ENCODE results near the gene IGLL1.
"Not testable (repeated sequence)": the region's sequence is repeated elsewhere in the genome, so short reads cannot be mapped to it uniquely, and the experiment has no call there.

Gene IGLL1

GRCh38 chr22:23579870-23580575 is at the start of gene IGLL1:
Gene IGLL1, minus strand, starts transcription at chr22:23580290. Its CDS starts 100 bp downstream, at chr22:23580190.
- DNase-seq, result no peak

DNA sequence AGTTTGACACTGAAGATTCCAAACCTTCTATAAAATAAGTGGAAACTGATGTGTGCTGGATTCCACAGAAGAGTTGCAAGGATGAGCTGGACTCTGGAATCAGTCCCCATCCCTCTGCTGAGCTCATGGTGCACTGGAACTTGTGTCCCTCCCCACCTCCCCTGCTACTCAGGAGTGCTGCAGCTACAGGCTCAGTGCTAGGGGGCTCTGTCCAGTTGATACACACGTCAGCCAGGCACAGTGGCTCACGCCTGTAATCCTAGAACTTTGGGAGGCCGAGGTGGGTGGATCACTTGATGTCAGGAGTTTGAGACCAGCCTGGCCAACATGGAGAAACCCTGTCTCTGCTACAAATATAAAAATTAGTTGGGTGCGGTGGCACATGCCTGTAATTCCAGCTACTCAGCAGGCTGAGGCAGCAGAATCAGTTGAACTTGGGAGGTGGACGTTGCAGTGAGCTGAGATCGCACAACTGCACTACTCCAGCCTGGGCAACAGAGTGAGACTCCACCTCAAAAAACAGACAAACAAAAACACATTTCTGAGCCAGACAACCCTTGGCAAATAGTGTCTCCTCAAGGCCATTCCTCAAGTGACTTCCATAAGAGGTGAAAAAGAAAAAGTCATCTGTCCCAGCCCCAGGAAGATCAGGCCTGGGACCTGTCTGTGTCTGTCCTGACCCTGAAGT is 48.1 kb upstream of the IGLL1 start:
- not testable (repeated sequence) for DNase-seq

DNA sequence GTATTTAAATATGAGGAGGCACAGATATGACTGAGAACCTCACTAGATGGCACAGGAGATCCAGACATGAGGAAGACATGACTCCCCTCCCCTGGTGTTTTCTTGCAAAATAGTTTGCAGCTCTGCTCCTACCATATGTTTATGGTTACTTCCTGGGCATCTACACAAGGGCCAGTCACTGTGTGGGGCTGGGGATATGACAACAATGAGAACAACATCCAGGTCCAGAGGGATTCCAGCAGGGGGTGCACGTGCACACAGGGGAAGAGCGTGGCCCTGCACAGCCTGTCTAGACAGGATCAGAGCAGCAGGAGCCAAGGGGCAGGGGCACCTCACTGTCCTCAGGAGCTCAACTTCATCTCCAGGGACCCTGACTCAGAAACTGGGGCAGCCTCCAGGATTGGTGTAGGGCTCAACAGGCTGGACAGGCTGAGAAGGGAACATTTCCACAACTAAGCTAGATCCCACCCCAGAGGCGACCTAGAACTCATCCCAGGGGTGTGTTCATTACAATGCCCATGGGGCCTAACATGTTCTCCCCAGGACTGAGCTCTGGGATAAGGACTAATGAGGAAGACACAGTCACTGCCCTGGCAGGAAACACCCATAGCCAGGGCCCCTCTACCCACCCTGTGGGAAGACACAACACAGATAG is 47.4 kb upstream of the IGLL1 start:
- peak; percentile 34 for DNase-seq

DNA sequence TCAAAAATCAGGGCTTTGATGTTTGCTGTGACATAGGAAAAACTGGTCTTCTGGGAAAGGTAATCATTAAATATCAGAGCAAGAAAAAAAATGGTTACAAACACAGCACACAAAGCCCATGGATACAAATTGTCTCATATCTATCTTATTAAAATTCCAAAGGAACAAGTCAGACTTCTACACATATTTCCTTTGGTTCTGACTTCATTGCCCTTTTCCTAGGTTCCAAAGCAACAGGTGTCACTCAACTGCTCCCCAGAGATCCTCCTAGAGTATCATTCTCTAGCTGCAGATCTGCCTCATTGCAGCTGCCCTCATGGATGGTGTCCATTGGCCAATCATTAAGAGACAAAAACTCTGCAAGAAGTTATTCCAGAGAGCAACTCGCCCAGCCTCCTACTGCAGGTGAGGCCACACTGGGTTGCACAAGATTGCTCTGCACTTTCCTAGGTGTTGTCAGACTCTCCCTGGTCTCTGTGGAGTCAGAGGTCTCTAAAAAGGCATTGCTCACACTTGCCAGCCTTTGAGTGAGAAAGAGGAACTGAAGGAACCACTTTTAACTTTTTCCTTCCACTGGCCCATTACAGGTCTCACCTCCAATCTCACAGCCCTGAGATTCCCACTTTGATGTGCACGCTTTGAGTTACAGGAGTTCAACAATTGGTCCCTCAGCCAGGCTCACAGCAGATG is 46.3 kb upstream of the IGLL1 start:
- no peak for DNase-seq

DNA sequence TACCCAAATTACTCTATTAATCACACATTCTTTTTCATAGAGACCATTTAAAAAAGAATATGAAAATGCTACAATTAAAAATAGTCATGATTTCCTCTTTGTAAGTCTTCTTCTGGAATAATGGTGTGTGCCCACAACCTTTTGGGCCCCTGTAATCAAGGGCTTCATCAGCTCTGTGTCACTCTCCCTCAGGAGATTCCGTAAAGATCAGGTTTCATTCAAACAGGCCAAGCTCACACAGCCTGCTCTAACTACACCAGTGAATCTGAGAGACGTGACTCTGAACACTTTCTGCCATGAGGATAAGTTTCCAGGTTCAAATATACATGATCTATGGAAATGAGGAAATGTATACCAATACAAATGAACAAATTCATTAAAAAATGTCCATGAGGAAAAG is 42.5 kb upstream of the IGLL1 start:
- peak; percentile 17 for DNase-seq

- DNase-seq, result not testable (repeated sequence)
These were observed 41.8 kb upstream of the IGLL1 start for GRCh38 chr22:23621916-23622315.

GRCh38 chr22:23621082-23621780 is 41.1 kb upstream of the IGLL1 start:
- no peak for DNase-seq

DNA sequence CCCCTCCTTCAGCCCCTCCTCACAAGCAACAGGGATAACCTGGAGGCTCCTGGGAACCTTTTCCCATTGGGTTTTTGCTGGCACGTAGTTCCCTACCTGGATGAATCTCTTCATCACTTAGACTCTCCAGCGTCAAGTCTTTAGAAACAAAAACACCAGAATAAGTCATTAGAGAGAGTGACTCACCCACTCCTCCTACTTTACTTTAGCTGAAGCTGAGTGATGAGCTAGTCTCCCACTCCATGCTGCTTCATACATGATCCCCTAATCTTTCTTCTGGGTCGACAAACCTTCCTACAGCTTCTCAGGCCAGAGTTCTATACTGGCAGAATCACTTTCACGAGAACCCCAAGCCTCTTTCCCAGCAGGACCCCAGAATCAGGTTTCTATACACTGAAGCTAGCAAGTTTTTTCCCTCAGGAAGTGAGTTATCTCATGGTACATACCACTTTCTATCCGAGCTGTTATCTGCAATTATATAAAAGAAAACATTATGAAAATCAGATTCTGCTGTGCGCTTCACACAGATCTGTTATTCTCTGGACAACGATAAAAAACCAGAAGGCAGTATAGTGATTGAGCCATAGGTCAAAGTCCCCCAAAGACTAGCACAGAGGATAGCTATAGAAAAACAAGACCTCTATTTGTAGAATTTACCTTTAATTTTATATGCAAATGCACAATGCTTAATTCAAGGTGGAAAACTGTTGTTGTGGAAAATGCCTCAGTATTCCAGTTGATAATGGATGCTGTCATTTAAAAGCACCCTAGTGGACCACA is 33.3 kb upstream of the IGLL1 start:
- DNase-seq, result no peak

- no peak for DNase-seq
These were observed 30.1 kb upstream of the IGLL1 start for GRCh38 chr22:23609983-23610781.

- DNase-seq, result peak; percentile 21
These were observed 28.5 kb upstream of the IGLL1 start for GRCh38 chr22:23608583-23608982.

DNA sequence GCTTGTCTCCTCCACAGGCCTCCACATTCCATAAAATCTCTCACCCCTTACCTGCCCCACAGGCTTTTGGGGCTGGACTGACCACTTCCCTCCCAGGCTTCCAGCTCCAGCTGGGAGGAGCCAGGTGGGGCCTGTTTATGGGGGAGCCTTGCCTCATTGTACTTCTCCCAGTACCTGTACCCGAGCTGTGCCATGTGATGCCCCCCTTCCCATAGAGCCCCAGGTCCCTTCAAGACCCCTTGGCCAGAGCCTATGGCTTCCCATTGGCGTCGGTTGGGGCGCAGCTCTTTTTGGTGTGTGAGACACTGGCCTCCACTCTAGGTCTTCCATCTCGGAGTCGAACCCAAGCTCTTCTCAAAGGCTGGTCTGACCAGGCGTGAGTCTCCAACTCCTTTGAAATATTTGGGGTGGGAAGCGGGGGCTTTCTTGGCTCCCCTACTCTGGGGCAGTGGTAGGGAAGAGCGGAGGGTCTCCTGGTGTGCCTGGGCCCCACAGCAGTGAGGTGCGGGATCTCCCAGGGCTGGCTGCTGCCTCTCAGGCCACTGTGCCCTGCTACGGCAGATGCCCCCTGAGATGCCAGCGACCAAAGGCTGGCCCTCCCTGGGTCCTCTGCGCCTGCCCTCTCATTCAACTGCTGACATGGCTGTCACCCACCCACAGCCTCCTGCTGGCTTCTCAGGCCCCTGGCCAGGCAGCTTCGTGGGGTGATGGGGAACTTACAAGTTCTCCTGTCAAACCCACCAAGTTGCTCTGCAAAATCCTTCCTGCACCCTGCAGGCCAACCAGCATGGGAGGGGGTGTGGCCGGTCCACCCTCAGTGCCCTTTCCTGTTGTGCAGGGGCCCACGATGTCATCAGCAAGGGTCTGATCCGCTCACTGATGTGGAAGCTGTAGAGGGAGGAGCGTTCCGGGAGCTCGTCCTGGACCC is 26.4 kb upstream of the IGLL1 start:
- no peak for DNase-seq

DNA sequence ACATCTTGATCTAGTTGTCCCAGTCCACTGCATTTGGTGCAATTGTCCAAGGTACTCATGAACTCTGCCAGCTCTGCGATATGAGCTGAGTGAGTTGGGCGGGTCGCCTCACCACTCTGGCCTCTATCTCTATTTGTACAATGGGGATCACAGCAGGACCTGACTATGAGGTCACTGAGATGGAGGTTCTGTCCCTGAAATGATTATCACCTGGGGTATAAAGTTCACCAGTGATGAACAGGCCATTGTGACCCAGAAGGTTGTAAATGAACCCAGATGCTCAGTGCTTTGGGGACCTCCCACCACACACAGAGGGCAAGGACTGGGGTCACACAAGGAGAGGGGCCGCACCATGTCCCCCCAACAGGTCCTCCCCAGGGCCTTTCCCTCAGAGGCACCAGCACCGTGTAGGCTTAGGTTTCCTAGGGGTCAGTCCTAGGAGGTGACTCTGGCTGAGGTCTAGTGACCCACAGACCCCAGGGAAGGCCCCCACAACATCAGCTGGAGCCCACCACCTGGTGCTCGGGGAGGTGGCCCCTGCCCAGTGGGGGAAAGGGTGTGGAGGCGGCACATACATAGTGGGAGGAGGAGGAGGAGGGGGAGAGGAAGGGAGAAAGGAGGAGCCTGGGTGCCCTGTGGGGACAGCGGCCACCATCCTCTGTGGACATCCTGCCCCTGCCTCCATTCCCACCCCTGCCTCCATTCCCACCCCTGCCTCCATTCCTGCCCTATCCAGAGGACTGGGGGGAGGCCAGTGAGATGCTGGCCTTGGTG is 25.0 kb upstream of the IGLL1 start:
- no peak for DNase-seq

- no peak for DNase-seq
These were observed 23.2 kb upstream of the IGLL1 start for GRCh38 chr22:23603266-23603665.

DNA sequence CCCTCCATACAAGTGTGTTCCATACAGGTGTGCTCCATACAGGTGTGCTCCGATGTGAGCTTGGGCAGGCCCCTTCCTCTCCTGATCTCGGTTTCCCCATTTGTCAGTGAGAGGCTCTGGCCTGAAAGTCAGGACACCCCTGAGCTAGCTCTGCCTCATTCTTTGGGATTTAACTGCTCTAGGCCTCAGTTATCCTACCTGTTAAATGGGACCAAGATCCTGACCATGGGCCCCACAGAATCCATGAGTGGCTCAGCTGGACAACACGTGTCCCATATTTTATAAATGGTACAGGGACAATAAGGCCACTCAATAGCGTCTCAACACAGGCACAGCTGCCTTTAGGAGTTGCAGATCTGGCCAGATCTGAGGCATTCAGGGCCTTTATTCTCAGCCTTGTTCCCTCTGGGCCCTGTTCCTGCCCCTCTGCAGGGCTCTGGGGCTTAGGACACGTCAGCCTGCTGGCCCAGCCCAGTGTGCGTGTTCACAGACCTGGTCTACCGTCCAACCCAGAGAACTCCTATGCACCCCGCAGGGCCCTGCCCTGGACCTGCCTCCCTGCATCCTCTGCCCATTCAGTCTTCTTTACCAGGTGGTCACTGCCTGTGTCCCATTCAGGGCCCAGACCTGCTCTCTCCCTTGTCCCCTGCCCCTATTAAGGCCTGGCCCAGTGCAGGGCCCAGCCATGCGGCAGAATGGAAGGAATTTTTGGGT is 18.9 kb upstream of the IGLL1 start:
- DNase-seq, result no peak

DNA sequence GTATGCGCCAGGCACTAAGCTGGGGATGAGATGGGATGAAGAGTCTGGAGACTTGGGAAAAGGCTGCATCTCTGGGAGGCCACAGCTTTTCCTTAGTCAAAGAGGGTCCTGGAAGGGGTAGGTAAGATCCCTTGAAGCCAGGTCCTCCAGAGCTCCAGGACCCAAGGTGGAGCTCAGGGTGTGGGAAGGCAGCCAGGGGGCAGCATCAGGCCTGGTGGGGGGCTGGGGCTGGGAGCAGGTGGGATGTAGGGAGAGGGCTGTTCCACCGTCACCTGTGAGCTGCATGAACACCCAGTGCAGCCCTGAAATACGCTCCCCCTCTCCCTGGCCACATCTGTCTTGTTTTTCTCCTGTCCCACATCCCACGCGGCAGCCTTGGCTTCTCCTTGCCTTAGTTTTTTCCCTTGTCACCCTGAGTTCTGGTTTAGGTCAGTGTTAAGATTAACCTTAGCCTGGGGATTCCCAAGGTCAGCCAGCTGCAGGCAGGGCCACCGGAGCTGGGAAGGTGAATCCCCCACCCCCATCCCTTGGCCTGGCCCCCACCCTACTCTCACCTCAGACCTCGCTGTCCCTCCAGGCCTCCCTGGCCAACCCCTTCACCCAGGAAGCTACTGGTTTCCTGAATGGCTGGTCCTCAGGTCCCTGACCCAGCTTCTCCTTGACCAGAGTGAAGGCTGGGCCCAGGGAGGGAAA is 17.6 kb upstream of the IGLL1 start:
- not testable (repeated sequence) for DNase-seq

- DNase-seq, result not testable (repeated sequence)
These were observed 15.8 kb upstream of the IGLL1 start for GRCh38 chr22:23595904-23596303.

GRCh38 chr22:23591846-23592245 is 11.8 kb upstream of the IGLL1 start:
- no peak for DNase-seq
